ENCODE measurements around the gene TP53RK. TPM values are rescaled to one million over a fixed set of nuclear protein-coding genes. Genes with fewer than 3 reads are reported as not detected.

Gene TP53RK
- total and polyA plus RNA-seq, 2 donors from 2014 or later: 9.3 to 11.0 TPM

- intact Hi-C loops (cut with DNase I): no loop called here
- Histone ChIP-seq H3K9ac (ENCODE audit: low read length in 3 of 3) (peak overlapping the region in 1 of 3 donors; percentile 59), H3K9me3 (ENCODE audit: control insufficient read depth in 2 of 3, insufficient read depth in 1 of 3, low read length in 3 of 3) (no peaks in the 10 kb centered on the region), H3K36me3 (ENCODE audit: control insufficient read depth in 2 of 3, insufficient read depth in 3 of 3, low read length in 3 of 3) (peaks cover 0 to 9% (median 4%) of the 10 kb centered on the region in 3 donors), H3K4me1 (ENCODE audit: control insufficient read depth in 2 of 3, insufficient read depth in 2 of 3, low read depth in 1 of 3, low read length in 3 of 3) (peaks cover 0 to 8% (median 0%) of the 10 kb centered on the region in 3 donors), H3K27me3 (ENCODE audit: control insufficient read depth, insufficient read depth, low read length) (no peaks in the 10 kb centered on the region), H3K27ac (ENCODE audit: low read depth in 2 of 2, low read length in 2 of 2) (peak overlapping the region; percentile 73 to 74), H3K4me3 (ENCODE audit: low read length in 3 of 3) (no peak overlapping the region)
- no peak for DNase-seq
- TF ChIP-seq, protein P1, sequence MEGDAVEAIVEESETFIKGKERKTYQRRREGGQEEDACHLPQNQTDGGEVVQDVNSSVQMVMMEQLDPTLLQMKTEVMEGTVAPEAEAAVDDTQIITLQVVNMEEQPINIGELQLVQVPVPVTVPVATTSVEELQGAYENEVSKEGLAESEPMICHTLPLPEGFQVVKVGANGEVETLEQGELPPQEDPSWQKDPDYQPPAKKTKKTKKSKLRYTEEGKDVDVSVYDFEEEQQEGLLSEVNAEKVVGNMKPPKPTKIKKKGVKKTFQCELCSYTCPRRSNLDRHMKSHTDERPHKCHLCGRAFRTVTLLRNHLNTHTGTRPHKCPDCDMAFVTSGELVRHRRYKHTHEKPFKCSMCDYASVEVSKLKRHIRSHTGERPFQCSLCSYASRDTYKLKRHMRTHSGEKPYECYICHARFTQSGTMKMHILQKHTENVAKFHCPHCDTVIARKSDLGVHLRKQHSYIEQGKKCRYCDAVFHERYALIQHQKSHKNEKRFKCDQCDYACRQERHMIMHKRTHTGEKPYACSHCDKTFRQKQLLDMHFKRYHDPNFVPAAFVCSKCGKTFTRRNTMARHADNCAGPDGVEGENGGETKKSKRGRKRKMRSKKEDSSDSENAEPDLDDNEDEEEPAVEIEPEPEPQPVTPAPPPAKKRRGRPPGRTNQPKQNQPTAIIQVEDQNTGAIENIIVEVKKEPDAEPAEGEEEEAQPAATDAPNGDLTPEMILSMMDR (IDR thresholded peaks at IDR 0.05; ENCODE audit: borderline replicate concordance, extremely low read depth, insufficient read depth): no peak
- no peak for FAIRE-seq
Observed at GRCh38 chr20:46641424-46641823, 47.8 kb downstream of the TP53RK start.

DNA sequence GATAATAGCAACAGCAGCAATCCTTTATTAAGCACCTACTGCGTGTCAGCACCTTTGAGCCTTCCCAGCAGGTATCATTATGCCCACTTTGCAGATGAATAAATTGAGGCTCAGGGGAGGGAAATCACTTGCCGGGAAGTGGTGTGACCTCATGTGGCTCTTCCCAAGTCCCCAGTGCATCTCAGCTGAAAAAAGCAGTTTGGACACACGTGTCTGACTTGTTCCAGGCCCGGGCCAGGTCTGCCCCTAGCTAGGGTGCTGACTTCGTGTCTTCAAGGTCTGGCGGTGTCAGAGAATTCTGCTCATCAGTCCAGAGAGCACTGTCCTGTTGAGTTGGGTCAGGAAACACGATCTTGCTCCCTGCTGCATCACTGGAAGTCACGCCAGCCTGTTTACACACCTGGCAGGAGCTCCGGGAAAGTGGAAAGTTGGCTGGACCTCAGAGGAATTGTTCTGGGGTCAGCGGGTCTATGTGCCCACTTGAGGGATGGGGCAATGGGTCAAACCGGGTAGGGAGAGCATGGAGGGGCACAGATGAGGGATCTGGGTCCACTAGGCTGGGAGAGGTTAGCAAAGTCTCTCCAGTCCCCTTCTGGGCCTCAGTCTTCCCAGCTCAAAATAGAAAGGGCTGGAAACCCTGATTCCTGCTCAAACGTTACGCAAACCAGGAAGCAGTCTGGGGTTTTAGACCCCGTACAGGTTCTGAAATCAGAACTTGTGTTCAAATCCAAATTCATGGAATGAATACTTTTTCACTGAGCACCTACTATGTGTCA lies 48.5 kb downstream of the TP53RK start:
- H3K4me3 ChIP-seq (ENCODE audit: low read length in 3 of 3): no peak overlapping the region
- intact Hi-C loops (cut with DNase I): no loop called here
- no peak for DNase-seq
- TF ChIP-seq, protein P1 (IDR thresholded peaks at IDR 0.05; ENCODE audit: borderline replicate concordance, extremely low read depth, insufficient read depth): no peak
- H3K27me3 ChIP-seq (ENCODE audit: control insufficient read depth, insufficient read depth, low read length): no peaks in the 10 kb centered on the region
- peaks cover 0 to 9% (median 4%) of the 10 kb centered on the region in 3 donors for H3K36me3 ChIP-seq (ENCODE audit: control insufficient read depth in 2 of 3, insufficient read depth in 3 of 3, low read length in 3 of 3)
- H3K9me3 ChIP-seq (ENCODE audit: control insufficient read depth in 2 of 3, insufficient read depth in 1 of 3, low read length in 3 of 3): no peaks in the 10 kb centered on the region
- H3K27ac ChIP-seq (ENCODE audit: low read depth in 2 of 2, low read length in 2 of 2): peak overlapping the region; percentile 85
- FAIRE-seq: no peak
- peak overlapping the region in 1 of 3 donors; percentile 59 for H3K9ac ChIP-seq (ENCODE audit: low read length in 3 of 3)
- peaks cover 0 to 8% (median 0%) of the 10 kb centered on the region in 3 donors for H3K4me1 ChIP-seq (ENCODE audit: control insufficient read depth in 2 of 3, insufficient read depth in 2 of 3, low read depth in 1 of 3, low read length in 3 of 3)

- Histone ChIP-seq H3K36me3 (ENCODE audit: control insufficient read depth in 2 of 3, insufficient read depth in 3 of 3, low read length in 3 of 3) (peaks cover 0 to 9% (median 4%) of the 10 kb centered on the region in 3 donors), H3K27me3 (ENCODE audit: control insufficient read depth, insufficient read depth, low read length) (no peaks in the 10 kb centered on the region), H3K9ac (ENCODE audit: low read length in 3 of 3) (no peak overlapping the region), H3K9me3 (ENCODE audit: control insufficient read depth in 2 of 3, insufficient read depth in 1 of 3, low read length in 3 of 3) (no peaks in the 10 kb centered on the region), H3K27ac (ENCODE audit: low read depth in 2 of 2, low read length in 2 of 2) (peak overlapping the region; percentile 85), H3K4me3 (ENCODE audit: low read length in 3 of 3) (no peak overlapping the region), H3K4me1 (ENCODE audit: control insufficient read depth in 2 of 3, insufficient read depth in 2 of 3, low read depth in 1 of 3, low read length in 3 of 3) (peaks cover 0 to 8% (median 0%) of the 10 kb centered on the region in 3 donors)
- TF ChIP-seq, protein P1 (IDR thresholded peaks at IDR 0.05; ENCODE audit: borderline replicate concordance, extremely low read depth, insufficient read depth): no peak
- FAIRE-seq (no peak), DNase-seq (no peak)
- intact Hi-C loops (cut with DNase I): no loop called here
Observed at GRCh38 chr20:46640044-46640443, 49.2 kb downstream of the TP53RK start.
